ENCODE results near the gene DPEP3. TPM values are rescaled to one million over a fixed set of nuclear protein-coding genes. Genes with fewer than 3 reads are reported as not detected.
"Not testable (repeated sequence)": the region's sequence is repeated elsewhere in the genome, so short reads cannot be mapped to it uniquely, and the experiment has no call there.

DPEP3 gene
- polyA plus RNA-seq, 4 donors, result 0.06 to 0.37 (median 0.14) TPM; not detected in 1

GRCh38 chr16:67994040-67994408 lies 13.7 kb upstream of the DPEP3 start:
- not testable (repeated sequence) for DNase-seq (ENCODE audit: low read depth in 4 of 4, low spot score in 3 of 4)

DNA sequence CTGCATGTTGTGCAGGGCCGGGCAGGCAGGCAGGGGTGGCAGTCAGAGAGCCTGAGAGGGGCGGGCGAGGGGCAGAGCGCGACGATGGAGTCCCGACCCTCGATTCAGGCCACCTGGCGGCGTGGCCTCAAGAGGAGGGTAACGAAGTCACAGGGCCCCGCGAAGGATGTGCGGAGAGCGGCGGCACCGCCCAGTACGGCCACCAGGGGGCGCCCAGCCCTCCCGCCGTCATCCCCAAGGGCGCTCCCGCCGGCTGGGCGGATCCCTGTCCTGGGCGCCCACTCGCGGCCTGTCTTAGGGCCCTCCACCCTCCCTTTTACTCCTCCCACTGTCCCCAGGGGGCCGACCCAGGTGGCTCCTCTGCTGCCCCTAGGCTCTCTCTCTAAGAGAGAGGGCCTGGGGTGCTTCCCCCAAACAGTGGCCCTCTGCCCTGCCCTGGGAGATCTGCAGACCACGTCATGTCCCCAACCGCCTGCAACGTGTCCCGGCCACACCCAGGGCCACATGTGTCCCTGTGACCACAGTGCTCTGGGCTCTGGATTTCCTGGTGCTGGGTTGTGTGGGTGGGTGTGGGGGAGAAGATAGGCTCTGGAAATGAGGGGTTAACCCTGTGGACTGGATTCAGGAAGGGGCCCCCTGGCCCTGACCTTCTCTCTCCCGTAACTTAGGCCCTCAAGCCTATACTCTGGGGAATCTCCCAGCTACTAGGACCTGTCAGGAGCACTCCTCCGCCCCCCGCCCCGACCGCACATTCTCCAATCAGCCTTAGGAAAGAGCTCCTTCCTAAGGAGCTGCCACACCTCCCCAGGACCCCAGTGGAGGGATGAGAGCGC lies 13.1 kb upstream of the DPEP3 start:
- DNase-seq (ENCODE audit: low read depth in 4 of 4, low spot score in 3 of 4), result peak in 2 of 4 donors; percentile 40 to 54

DNA sequence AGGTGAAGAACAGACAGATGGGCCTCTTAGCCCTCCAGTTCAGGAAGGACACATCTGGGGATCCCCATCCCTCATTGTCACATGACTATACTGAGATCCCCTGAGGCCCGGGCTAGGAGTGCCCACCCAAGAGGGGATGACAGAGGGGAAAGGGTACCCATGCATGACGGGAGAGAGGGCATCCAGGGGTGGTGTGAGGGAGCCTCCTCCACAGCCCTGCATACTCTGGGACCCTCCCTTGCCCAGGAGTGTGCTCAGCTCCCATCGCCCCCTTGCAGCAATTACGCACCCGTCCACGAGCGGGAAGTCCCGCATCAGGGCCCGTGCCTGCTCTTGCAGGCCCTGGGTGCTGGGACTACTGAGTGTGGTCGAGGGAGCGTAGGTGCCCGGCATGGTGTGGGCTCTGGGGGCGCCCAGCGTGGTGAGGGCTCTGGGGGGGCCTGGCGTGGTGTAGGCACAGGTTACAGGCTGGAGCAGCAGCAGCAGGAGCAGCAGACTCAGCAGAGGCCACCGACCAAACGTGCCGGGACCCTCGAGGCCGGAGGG lies 12.4 kb upstream of the DPEP3 start:
- DNase-seq (ENCODE audit: low read depth in 4 of 4, low spot score in 3 of 4), result no peak

- DNase-seq (ENCODE audit: low read depth in 4 of 4, low spot score in 3 of 4), result no peak
These were observed 9.7 kb upstream of the DPEP3 start for GRCh38 chr16:67990018-67990386.

DNA sequence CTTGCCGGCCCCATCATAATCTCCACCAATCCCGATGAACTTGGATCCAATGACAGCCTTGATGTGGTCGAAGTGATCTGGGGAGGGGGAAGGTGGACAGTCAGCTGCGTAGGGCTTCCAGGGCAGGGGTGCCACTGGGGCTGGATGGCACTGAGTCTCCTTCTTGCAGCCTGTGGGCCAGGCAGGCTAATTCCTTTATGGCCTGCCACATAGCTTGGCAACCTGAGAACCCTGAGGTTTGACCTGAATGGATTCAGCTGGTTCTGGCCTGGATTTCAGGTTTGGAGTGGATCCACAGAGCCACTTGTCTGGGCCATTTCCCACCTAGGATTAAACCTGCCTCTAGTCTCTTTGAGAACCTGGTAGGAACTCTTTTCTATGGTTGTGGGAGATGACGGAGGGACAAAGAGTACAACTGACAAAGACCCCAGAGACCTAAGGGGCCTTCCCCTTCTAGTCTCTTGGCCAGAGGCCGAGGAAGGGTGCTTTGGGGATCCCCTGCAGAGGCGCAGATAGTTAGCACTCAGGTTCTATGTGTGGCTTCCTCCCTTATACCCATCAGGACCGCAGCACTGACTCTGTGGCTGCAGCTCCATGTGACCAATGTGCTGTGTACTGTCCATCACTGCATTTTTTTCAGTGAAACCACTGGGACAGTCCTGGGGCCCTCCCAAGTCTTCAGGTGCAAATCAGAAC lies 9.2 kb upstream of the DPEP3 start:
- DNase-seq (ENCODE audit: low read depth in 4 of 4, low spot score in 3 of 4), result no peak

DNA sequence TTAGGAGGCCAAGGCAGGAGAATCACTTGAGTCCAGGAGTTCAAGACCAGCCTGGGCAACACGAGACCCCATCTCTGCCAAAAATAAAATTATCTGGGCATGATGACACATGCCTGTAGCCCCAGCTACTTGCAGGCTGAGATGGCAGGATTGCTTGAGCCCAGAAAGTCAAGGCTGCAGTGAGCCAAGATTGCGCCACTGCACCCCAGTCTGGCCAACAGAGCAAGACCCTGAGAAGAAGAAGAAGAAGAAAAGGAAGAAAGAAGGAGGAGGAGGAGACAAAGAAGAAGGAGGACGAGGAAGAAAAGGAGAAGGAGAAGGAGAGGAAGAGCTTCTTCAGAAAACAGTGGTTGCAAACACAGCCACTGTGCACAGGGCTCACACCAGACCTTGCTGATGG lies 8.4 kb upstream of the DPEP3 start:
- no peak for DNase-seq (ENCODE audit: low read depth in 4 of 4, low spot score in 3 of 4)

DNA sequence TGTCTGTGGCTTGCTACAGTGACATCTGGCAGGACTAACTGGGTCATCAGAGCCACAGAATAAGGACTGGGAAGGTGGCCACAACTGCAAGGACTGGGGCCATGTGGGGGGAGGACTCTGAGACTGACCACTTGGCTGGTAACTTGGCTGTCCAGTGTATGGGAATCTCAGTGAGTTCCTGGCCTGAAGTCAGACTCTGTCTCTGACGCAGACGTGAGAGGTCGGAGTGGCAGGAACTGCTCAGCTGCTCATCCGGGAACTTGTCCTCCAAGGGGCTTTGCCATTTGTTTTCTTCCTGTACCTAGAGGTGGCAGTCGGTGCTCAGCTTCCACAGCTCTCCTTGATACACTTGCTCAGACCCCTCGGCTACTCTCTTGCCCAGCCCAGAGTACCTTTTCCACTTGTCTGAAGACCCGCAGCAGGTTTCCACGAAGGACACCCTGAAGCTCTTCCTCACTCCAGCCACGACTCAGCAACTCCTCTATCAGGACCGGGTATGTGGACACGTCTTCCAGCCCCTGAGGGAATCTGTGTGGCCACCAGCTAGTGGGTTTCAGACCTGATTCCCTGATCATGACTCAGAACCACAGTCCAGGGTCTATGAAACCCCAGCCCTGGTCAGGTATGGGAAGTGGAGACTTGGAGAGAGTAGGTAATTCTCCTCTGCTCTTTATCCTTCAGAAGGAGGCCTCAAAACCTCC lies 7.3 kb upstream of the DPEP3 start:
- DNase-seq (ENCODE audit: low read depth in 4 of 4, low spot score in 3 of 4), result no peak

DNA sequence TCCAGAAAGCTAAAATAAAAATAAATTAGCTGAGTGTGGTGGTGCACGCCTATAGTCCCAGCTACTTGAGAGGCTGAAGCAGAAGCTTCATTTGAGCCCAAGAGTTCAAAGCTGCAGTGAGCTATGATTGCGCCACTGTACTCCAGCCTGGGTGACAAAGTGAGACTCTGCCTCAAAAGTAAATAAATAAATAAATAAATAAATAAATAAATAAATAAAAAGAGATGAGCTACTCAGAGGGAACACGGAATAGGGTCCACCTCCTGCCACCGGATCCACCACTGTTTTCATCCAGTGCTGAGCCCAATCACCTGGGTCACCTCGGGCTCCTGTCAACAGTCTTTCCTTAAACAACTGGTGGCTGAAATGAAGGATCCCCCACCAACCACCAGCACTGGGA lies 6.7 kb upstream of the DPEP3 start:
- no peak for DNase-seq (ENCODE audit: low read depth in 4 of 4, low spot score in 3 of 4)

- no peak for DNase-seq (ENCODE audit: low read depth in 4 of 4, low spot score in 3 of 4)
These were observed 1.9 kb upstream of the DPEP3 start for GRCh38 chr16:67982011-67982696.

DNA sequence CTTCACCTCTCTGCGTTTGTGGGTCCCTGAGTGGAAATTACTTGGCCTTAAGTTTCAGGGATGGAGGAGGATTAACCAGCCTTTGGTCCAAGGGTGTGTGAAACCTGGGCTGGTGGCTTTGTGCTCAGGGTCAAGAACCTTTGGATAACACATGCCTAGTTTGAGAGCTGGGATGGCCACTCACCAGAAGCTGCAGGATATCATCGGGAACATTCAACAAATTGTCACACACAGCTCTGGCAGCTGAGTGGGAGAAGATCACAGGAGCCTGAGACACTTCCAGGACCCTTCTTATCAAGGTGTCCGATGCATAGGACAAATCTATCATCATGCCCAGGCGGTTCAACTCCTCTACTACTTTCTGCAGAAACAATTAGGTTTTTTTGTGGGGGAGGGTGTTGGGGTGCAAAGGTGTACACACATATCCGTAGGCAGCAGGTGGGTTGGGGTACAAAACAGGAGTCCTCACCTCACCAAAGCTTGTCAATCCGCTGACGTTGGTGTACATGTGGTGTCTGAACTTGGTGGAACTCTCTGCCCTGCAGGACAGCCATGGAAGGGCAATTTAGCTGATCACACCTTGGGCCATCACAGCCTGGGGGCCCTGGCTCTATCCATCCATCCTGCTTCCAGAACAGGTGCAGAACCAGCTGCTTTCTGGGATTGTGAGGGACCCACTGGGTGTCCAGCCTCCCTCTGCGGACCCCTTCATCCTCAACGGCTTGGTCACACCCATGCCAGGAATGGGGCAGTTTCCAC lies 2.7 kb downstream of the DPEP3 start:
- no peak for DNase-seq (ENCODE audit: low read depth in 4 of 4, low spot score in 3 of 4)

DNA sequence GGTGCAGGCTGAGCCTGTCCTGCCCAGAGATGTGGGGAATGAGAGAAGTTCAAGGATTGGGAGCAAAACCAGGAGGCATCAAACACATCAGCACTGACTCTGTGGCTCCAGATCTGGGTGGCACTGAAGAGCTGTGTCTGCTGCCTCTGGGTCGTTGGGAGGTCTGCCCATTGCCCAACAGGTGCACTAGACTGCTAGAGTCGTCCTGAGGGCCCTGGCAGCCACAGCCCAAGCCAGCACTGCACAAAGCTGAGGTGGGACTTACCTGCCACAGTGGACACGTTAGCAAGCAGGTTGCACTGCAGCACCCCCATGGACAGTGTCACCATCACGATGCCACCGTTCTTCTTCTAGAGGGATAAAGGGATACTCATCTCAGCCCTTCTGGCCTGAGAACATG lies 3.3 kb downstream of the DPEP3 start:
- DNase-seq (ENCODE audit: low read depth in 4 of 4, low spot score in 3 of 4), result no peak

GRCh38 chr16:67976205-67976604 lies 4.1 kb downstream of the DPEP3 start:
- DNase-seq (ENCODE audit: low read depth in 4 of 4, low spot score in 3 of 4), result no peak

- DNase-seq (ENCODE audit: low read depth in 4 of 4, low spot score in 3 of 4), result no peak
These were observed 4.8 kb downstream of the DPEP3 start for GRCh38 chr16:67975321-67976105.

GRCh38 chr16:67972285-67972684 lies 8.0 kb downstream of the DPEP3 start:
- not testable (repeated sequence) for DNase-seq (ENCODE audit: low read depth in 4 of 4, low spot score in 3 of 4)

- DNase-seq (ENCODE audit: low read depth in 4 of 4, low spot score in 3 of 4), result no peak
These were observed 9.2 kb downstream of the DPEP3 start for GRCh38 chr16:67971111-67971510.

- no peak for DNase-seq (ENCODE audit: low read depth in 4 of 4, low spot score in 3 of 4)
These were observed 10.9 kb downstream of the DPEP3 start for GRCh38 chr16:67969254-67970039.

GRCh38 chr16:67968400-67969253 lies 11.7 kb downstream of the DPEP3 start, which contains the start of gene SLC12A4:
SLC12A4 (minus strand) TSS chr16:67968637; CDS start chr16:67968553, 84 bp downstream.
- peak; percentile 74 to 83 (median 80) for DNase-seq (ENCODE audit: low read depth in 4 of 4, low spot score in 3 of 4)
